GM19035 (cell line): ENCODE results near the gene ZZZ3.
"Not testable (repeated sequence)": the region's sequence is repeated elsewhere in the genome, so short reads cannot be mapped to it uniquely, and the experiment has no call there.

Experiments used
- ATAC-seq: cut with Tn5 transposase; IDR thresholded peaks from one replicate; pipeline ENCODE4 v1.9.1; 2021; ENCODE audit not compliant: unreplicated experiment

Gene ZZZ3

GRCh38 chr1:77671836-77672235, 10.6 kb downstream of the ZZZ3 start:
- ATAC-seq = peak; percentile 64

GRCh38 chr1:77670330-77670729, 12.1 kb downstream of the ZZZ3 start:
- no peak for ATAC-seq

DNA sequence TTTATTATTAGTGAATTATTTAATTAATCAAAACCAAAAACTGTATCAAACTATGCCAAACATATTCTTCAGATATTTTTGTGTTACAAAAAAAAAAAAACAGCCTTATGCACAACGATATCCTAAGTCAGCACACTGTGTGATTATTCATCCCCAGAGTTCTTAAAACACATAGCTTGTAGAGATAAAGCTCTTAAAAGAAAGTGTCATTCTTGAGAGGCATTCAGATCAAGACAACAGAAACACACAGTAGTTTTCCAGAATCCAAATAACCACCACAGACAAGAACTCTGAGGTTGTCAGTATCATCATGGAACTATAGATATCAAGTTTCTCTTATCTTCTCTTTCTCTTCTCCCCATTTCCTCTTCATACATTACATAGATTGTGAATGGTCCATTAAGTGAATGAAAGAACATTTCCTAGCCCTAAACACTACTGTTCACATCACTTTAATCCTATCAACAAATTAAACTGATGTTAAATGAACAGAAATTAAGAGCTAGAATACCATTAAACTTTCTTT, 13.5 kb downstream of the ZZZ3 start:
- no peak for ATAC-seq

- ATAC-seq = no peak
These were observed 17.4 kb downstream of the ZZZ3 start for GRCh38 chr1:77664939-77665516.

- no peak for ATAC-seq
These were observed 20.8 kb downstream of the ZZZ3 start for GRCh38 chr1:77661696-77662095.

- no peak for ATAC-seq
These were observed 22.4 kb downstream of the ZZZ3 start for GRCh38 chr1:77659879-77660593.

GRCh38 chr1:77658271-77658670, 24.2 kb downstream of the ZZZ3 start:
- no peak for ATAC-seq

- no peak for ATAC-seq
These were observed 27.0 kb downstream of the ZZZ3 start for GRCh38 chr1:77655431-77655974.

GRCh38 chr1:77652970-77653516, 29.4 kb downstream of the ZZZ3 start:
- ATAC-seq = no peak

GRCh38 chr1:77652268-77652667, 30.2 kb downstream of the ZZZ3 start:
- no peak for ATAC-seq

DNA sequence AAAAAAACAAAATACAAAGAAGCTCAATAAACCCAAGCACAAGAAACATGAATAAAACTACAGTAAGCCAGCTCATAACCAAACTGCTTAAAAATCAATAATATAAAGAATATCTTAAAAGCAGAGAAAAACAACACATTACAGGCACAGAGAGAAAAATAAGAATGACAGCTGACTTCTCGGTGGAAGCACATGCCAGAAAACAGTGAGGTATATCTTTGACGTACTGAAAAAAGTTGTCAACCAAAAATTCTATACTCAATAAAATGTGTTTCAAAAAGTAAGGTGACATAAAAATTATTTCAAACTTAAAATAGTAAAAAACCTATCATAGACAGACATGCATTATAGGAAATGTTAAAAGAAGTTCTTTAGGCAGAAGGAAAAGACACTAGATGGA, 33.3 kb downstream of the ZZZ3 start:
- ATAC-seq = no peak

- not testable (repeated sequence) for ATAC-seq
These were observed 36.2 kb downstream of the ZZZ3 start for GRCh38 chr1:77646224-77646623.

DNA sequence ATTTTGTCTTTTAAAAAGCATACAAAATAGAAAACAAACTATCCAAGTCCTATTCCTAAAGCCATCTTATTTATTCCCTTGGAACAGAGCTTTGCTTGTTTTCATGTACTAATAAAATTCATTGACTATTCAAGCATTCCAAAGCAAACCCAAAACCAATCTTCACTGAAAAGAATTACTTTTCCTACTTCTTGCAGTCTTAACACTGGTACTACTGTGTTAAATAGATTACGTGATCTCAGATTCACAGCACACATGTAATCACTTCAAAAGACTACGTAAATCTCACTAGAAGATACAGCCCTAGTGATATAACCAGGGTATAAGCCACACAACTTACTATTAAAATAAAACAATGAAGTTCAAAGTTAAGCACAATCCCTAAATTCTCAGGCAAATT, 39.0 kb downstream of the ZZZ3 start:
- no peak for ATAC-seq

DNA sequence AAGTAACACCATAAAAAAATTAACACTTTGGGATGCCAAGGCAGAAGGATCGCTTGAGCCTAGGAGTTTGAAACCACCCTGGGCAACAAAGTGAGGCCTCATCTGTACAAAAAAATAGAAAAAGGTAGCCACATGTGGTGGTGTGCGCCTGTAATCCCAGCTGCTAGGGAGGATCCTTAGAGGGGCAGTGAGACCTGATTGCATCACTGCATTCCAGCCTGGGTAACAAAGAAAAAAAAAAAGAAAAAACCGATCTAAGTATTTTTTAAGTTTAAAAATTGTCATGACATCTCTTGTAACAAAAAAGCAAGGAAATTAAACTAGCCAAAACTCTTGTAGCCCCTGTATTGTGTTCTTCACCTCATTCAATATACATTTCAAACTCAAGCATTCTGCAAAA, 39.5 kb downstream of the ZZZ3 start:
- ATAC-seq = no peak

DNA sequence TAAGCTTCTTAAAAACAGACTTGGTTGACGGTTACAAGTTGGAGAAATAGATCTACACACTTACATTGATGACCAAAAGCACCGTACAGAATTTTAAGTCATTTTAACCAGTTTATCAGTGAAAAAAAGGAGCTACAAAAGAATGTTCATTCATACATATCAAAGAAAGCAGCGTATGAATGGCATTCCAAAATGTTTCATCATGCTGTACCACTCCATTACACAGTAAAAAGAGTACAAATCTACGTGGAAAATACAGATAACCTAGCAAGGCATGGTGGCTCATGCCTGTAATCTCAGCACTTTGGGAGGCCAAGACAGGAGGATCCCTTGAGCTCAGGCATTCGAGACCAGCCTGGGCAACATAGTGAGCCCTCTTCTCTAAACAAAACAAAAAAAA, 40.3 kb downstream of the ZZZ3 start:
- no peak for ATAC-seq

DNA sequence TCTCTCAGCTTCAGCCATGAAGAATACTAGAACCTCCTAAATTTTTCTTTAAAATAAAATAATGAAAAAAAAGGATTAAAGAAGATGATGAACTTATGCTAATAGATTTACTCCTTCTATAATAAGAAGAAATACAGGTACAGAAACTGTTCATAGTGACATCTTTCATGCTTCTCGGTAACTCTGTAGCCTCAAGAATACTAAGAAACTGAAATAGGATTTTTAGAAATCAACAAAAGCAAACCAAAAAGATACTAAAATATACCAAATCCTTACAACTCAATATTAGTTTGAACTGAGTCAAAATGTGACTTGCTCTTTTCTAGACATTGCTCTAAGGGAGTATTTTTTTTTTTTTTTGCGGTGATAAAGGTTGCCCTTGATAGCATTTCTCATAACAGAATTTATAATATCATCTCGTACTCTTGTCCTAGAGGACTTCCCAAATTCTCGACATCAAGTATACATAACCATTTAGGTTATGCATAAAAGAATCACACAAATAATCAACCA, 42.8 kb downstream of the ZZZ3 start:
- ATAC-seq = no peak

DNA sequence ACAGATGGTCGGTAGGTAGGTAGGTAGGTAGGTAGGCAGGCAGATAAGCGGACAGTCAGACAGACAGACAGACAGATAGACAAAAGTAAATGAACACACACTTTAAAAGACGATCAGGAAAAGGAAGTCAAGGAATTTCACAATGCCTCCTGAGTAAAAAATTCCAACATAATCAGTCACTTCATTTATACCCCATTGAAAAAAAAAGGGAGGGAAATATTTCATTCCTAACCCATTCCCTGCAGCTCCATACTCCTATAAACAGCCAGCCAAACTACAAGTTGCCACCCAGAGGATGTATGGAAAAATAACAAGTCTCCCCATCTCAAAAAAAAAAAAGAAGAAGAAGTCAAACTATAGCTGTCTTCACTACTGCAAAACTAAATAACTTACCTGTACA, 43.4 kb downstream of the ZZZ3 start:
- ATAC-seq = no peak

DNA sequence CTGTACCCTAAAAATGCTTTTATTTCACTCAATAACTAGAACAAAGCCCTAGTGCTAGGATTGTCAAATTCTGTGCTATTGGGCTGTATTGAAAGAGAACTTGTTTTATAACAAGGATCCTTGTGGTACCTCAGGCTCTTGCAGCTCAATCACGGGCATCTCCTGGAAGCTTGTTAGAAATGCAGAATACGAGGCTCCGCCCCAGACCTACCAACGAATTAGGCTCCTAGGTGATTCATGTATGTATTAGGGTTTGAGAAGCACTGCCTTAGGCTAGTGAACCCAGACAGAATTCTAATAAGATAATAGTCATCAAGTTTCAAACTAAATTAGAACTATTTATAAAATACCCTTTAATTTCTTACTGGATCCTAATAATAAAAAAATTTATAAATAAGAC, 45.6 kb downstream of the ZZZ3 start:
- no peak for ATAC-seq
